ENCODE measurements around the gene DENND5B.

DENND5B gene

DNA sequence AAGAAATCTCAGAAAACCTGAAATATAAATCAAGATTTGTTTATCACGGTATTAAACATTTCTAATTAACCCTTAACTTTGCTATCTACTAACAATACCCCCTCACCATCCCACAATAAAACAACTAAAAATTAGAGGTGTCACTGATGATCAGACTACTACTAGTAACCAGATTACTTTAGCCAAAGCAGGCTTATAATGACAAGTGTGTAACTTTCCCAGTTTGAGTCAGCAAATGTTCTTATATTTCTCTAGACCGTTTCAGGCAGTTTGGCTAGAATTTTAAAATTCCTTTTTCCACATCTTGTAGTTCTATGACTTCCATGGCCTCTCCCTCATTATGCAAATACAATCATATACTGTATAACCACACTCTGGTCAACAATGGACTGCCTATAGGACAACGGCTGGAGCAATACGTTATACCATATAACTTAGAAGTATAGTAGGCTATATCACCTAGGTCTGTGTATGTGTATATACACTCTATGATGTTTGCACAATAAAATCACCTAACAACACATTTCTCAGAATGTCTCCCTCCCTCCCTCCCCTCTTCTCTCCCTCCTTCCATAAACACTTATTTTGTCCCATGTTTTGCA lies 102.1 kb downstream of the DENND5B start:
- H3K4me3 ChIP-seq (ENCODE audit: control insufficient read depth, low read depth, low read length), result no peak overlapping the region
- no peak for DNase-seq (ENCODE audit: low read depth)
- TF ChIP-seq, protein P1, sequence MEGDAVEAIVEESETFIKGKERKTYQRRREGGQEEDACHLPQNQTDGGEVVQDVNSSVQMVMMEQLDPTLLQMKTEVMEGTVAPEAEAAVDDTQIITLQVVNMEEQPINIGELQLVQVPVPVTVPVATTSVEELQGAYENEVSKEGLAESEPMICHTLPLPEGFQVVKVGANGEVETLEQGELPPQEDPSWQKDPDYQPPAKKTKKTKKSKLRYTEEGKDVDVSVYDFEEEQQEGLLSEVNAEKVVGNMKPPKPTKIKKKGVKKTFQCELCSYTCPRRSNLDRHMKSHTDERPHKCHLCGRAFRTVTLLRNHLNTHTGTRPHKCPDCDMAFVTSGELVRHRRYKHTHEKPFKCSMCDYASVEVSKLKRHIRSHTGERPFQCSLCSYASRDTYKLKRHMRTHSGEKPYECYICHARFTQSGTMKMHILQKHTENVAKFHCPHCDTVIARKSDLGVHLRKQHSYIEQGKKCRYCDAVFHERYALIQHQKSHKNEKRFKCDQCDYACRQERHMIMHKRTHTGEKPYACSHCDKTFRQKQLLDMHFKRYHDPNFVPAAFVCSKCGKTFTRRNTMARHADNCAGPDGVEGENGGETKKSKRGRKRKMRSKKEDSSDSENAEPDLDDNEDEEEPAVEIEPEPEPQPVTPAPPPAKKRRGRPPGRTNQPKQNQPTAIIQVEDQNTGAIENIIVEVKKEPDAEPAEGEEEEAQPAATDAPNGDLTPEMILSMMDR (IDR thresholded peaks at IDR 0.05; ENCODE audit: control insufficient read depth, insufficient read depth, low read depth, low read length, missing control alignments), result no peak

GRCh38 chr12:31485571-31485970 lies 105.4 kb downstream of the DENND5B start:
- no peak overlapping the region for H3K4me3 ChIP-seq (ENCODE audit: control insufficient read depth, low read depth, low read length)

GRCh38 chr12:31482816-31483215 lies 108.1 kb downstream of the DENND5B start:
- TF ChIP-seq, protein P1 (IDR thresholded peaks at IDR 0.05; ENCODE audit: control insufficient read depth, insufficient read depth, low read depth, low read length, missing control alignments), result no peak
- H3K4me3 ChIP-seq (ENCODE audit: control insufficient read depth, low read depth, low read length), result no peak overlapping the region
- no peak for DNase-seq (ENCODE audit: low read depth)

More at GRCh38 chr12:31485571-31485970, 105.4 kb downstream of the DENND5B start:
- TF ChIP-seq, protein P1 (IDR thresholded peaks at IDR 0.05; ENCODE audit: control insufficient read depth, insufficient read depth, low read depth, low read length, missing control alignments), result no peak
- no peak for DNase-seq (ENCODE audit: low read depth)

- no peak for DNase-seq (ENCODE audit: low read depth)
- H3K4me3 ChIP-seq (ENCODE audit: control insufficient read depth, low read depth, low read length), result no peak overlapping the region
- TF ChIP-seq, protein P1 (IDR thresholded peaks at IDR 0.05; ENCODE audit: control insufficient read depth, insufficient read depth, low read depth, low read length, missing control alignments), result no peak
These were observed 109.5 kb downstream of the DENND5B start for GRCh38 chr12:31481415-31481814.

- TF ChIP-seq, protein P1 (IDR thresholded peaks at IDR 0.05; ENCODE audit: control insufficient read depth, insufficient read depth, low read depth, low read length, missing control alignments), result no peak
- no peak overlapping the region for H3K4me3 ChIP-seq (ENCODE audit: control insufficient read depth, low read depth, low read length)
- DNase-seq (ENCODE audit: low read depth), result no peak
These were observed 111.3 kb downstream of the DENND5B start for GRCh38 chr12:31479516-31480210.

- no peak overlapping the region for H3K4me3 ChIP-seq (ENCODE audit: control insufficient read depth, low read depth, low read length)
- TF ChIP-seq, protein P1 (IDR thresholded peaks at IDR 0.05; ENCODE audit: control insufficient read depth, insufficient read depth, low read depth, low read length, missing control alignments), result no peak
- no peak for DNase-seq (ENCODE audit: low read depth)
These were observed 112.0 kb downstream of the DENND5B start for GRCh38 chr12:31478898-31479297.
